AG04449 (cell line): ENCODE data around the gene OTOP2.

Experiments used
- CTCF ChIA-PET: fragments of 350-600 bp; formaldehyde crosslinking; extraction: SDS; loops from one replicate; lab custom pipeline; 2021; ENCODE audit warnings: antibody characterized with exemption; lab: Yijun Ruan, JAX
- POLR2A ChIA-PET: fragments of 400-600, 350-600 bp; formaldehyde crosslinking; extraction: SDS; loops from one replicate; lab custom pipeline; 2020; ENCODE audit warnings: antibody characterized with exemption, inconsistent platforms; lab: Yijun Ruan, JAX
- DNase-seq: peaks from one replicate; pipeline ENCODE4 v3.0.0-alpha.2; 2010; ENCODE audit warnings: low read depth, low spot score
- H3K4me3 ChIP-seq: 2 replicates; pipeline ENCODE4 v1.5.1; 2011; ENCODE audit warnings: low read depth, mild to moderate bottlenecking, control low read depth, low read length
- CTCF ChIP-seq: IDR thresholded peaks from one replicate; pipeline ENCODE4 v1.5.1; 2011; ENCODE audit warnings: mild to moderate bottlenecking, moderate library complexity, low read length, control low read depth, inconsistent platforms; ENCODE audit not compliant: insufficient read depth; ENCODE audit errors: missing control alignments

The OTOP2 gene

GRCh38 chr17:74878658-74879057 lies 45.4 kb upstream of the OTOP2 start:
- CTCF ChIA-PET: interaction anchor here (1.5 kb wide), 1 partner anchor 87 kb away, joined by 5 read pairs; no protein-coding TSS in a partner anchor
- TF ChIP-seq CTCF: no peak
- POLR2A ChIA-PET: no interaction called here
- DNase-seq: no peak
- H3K4me3 ChIP-seq: no peak overlapping the region

GRCh38 chr17:74879308-74879707 lies 44.8 kb upstream of the OTOP2 start:
- H3K4me3 ChIP-seq: no peak overlapping the region
- ChIA-PET POLR2A (no interaction called here), CTCF (interaction anchor here (2.9 kb wide), 1 partner anchor 14 kb away, joined by 14 read pairs; no protein-coding TSS in a partner anchor)

GRCh38 chr17:74881073-74881472 lies 43.0 kb upstream of the OTOP2 start:
- no peak for TF ChIP-seq CTCF
- no peak overlapping the region for H3K4me3 ChIP-seq
- ChIA-PET POLR2A (interaction anchor here (1.5 kb wide), 1 partner anchor 8 kb away, joined by 5 read pairs; the partner anchor contains the start of gene FDXR), CTCF (interaction anchor here (0.6 to 2.9 kb wide), 4 partner anchors 16 to 505 kb away, joined by 3 to 14 read pairs (median 4); no protein-coding TSS in a partner anchor)
- no peak for DNase-seq

More at GRCh38 chr17:74879308-74879707, 44.8 kb upstream of the OTOP2 start:
- TF ChIP-seq CTCF: no peak
- no peak for DNase-seq

- no peak for TF ChIP-seq CTCF
- ChIA-PET CTCF (interaction anchor here (1.2 kb wide), 1 partner anchor 8 kb away, joined by 4 read pairs; no protein-coding TSS in a partner anchor), POLR2A (interaction anchor here (1.5 kb wide), 1 partner anchor 10 kb away, joined by 5 read pairs; the partner anchor contains the start of gene FDXR)
- no peak for DNase-seq
- H3K4me3 ChIP-seq: no peak overlapping the region
Measured at GRCh38 chr17:74882517-74883240, 41.4 kb upstream of the OTOP2 start.

- POLR2A ChIA-PET: no interaction called here
- TF ChIP-seq CTCF: no peak
- CTCF ChIA-PET: interaction anchor here (1.2 kb wide), 1 partner anchor 9 kb away, joined by 4 read pairs; no protein-coding TSS in a partner anchor
Measured at GRCh38 chr17:74883241-74883745, 40.8 kb upstream of the OTOP2 start.

GRCh38 chr17:74888469-74888868 lies 35.6 kb upstream of the OTOP2 start:
- DNase-seq: no peak
- CTCF ChIA-PET: interaction anchor here (0.7 to 1.7 kb wide), 2 partner anchors 23 to 95 kb away, joined by 3 read pairs; no protein-coding TSS in a partner anchor
- TF ChIP-seq CTCF: no peak
- POLR2A ChIA-PET: no interaction called here
- H3K4me3 ChIP-seq: no peak overlapping the region

More at GRCh38 chr17:74883241-74883745, 40.8 kb upstream of the OTOP2 start:
- DNase-seq: no peak
- H3K4me3 ChIP-seq: no peak overlapping the region
